Adrenal gland (tissue), 12 donors: Measurements from ENCODE around the gene UCP2. TPM values are rescaled to one million over a fixed set of nuclear protein-coding genes. Genes with fewer than 3 reads are reported as not detected.

Experiments used
- DNase-seq, 7 donors: peaks; one replicate each; pipeline ENCODE4 v3.0.0-alpha.2; 2019 to 2020
- H3K27ac ChIP-seq, 5 donors: fragments of 200-600 bp; sonication (generic) in 4 of 5; 1 replicate in 3 of 5; 2 replicates in 2 of 5; pipeline versions ENCODE4 v1.5.1 to v1.8.0; 2016 to 2020; ENCODE audit warnings: mild to moderate bottlenecking in 1 of 5
- H3K27me3 ChIP-seq: fragments of 200-600 bp; 2 replicates; pipeline ENCODE4 v1.8.0; 2021
- H3K36me3 ChIP-seq, 2 donors: fragments of 200-600 bp; replicated peaks in 1 of 2; 1 replicate in 1 of 2; 2 replicates in 1 of 2; pipeline versions ENCODE4 v1.5.1 to v1.8.0; 2018 to 2022
- H3K4me1 ChIP-seq, 2 donors: fragments of 200-600 bp; replicated peaks in 1 of 2; 1 replicate in 1 of 2; 2 replicates in 1 of 2; pipeline versions ENCODE4 v1.5.1 to v1.8.0; 2018 to 2021
- H3K4me3 ChIP-seq, 4 donors: fragments of 200-600 bp; sonication (generic) in 3 of 4; one replicate each; pipeline ENCODE4 v1.5.1; 2016 to 2018
- H3K9me3 ChIP-seq, 3 donors: fragments of 200-600 bp; sonication (generic) in 1 of 3; replicated peaks in 1 of 3; 1 replicate in 2 of 3; 2 replicates in 1 of 3; pipeline versions ENCODE4 v1.5.1 to v1.8.0; 2016 to 2021
- POLR2A ChIP-seq, 2 donors: fragments of 450-650 bp; IDR thresholded peaks; one replicate each; pipeline ENCODE4 v1.6.1; 2017; ENCODE audit warnings: antibody characterized with exemption in 2 of 2, mild to moderate bottlenecking in 2 of 2, moderate library complexity in 1 of 2
- WGBS, 4 donors: extraction: QIAGEN DNeasy Blood & Tissue Kit in 2 of 4; methylation state at CpG; one replicate each; pipeline versions ENCODE4 v1.1.5 to v1.1.7; 2013 to 2017; 5-methylcytosine and 5-hydroxymethylcytosine counted together
- intact Hi-C, 2 donors: fragments of 100-400 bp; cut with DNase I; formaldehyde crosslinking; loops; one replicate each; pipeline versions ENCODE4 v1.14.1 to v1.15.0; 2022 to 2023
- polyA plus RNA-seq, 3 donors: library from polyadenylated mRNA; stranded (reverse); fragments of 200-250 nt in 2 of 3; fragments of 350-450 nt in 1 of 3; fragmentation: Illumina TruSeq in 1 of 3; extraction: RNeasy Lipid Tissue Mini Kit (QIAGEN cat#74804) in 1 of 3; gene quantifications; one replicate each; pipeline ENCODE4 v1.2.3, GENCODE V29; 2013 to 2014
- total RNA-seq, 9 donors: library from RNA; depleted of rRNA in 4 of 9; stranded (reverse); fragments of >200 nt in 4 of 9; fragments of 120-200 nt in 1 of 9; fragmentation: NEBNext Ultra II Directional in 1 of 9; extraction: Animal tissue kit (Norgen Biotek cat#: 25700) in 1 of 9; gene quantifications; one replicate each; pipeline versions ENCODE4 v1.1.0 to v1.2.4, GENCODE V29; 2013 to 2023
- TF ChIP-seq, protein P1 (sequence below), 6 experiments: fragments of 450-650 bp in 4 of 6; fragments of 200-600 bp in 2 of 6; sonication (generic) in 1 of 6; IDR thresholded peaks; 1 replicate in 5 of 6; 2 replicates in 1 of 6; pipeline versions ENCODE4 v1.5.1 to v1.8.0; 2016 to 2021; ENCODE audit warnings: antibody characterized with exemption in 6 of 6, mild to moderate bottlenecking in 2 of 6, moderate library complexity in 1 of 6
- donor health status: healthy with polysubstance abuse.
- donor health status: Bipolar disorder and iron deficiency.
- donor health status: DM: yes; HTN: yes; CAD: no.
- donor health status: DM: no; HTN: no; CAD: no.
- donor health status: DM: no; HTN: no; CAD: no.
- donor health status: DM: yes; HTN: yes; CAD: no.

UCP2 gene
- total and polyA plus RNA-seq, 12 donors, result 12.4 to 117 (median 40.9) TPM

DNA sequence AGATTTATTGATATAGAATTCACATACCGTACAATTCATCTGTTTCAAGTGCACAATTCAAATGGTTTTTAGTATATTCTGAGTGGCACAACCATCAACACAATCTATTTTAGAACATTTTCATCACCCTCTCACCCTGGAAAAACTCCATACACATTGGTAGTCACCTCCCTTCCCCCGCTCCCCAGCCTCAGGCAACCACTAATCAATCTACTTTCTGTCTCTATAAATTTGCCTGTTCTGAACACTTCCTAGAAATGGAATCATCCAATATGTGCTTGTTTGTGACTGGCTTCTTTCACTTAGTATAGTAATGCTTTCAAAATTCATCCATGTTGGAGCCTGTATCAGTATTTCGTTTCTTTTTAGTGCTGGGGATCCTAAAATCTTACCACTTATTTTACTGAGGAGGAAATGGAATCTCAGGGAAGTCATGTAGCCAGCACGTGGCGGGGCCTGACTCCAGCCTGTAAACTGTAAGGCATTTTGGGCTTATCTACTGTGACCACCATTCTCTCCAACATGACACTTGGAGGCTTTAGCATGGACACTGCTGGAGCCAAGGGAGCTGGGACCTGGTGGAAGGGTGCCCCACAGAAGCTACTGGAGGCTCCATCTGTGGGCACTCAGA, 27.1 kb upstream of the UCP2 start:
- 89 to 97% (median 92%) methylated on average over 5 of the region's 5 CpGs for WGBS, 4 donors
- peaks cover 0 to 4% of the 10 kb centered on the region in 2 donors for H3K4me1 ChIP-seq
- no peak for DNase-seq
- H3K27ac ChIP-seq, result no peak overlapping the region
- intact Hi-C loops, result no loop called here
- no peaks in the 10 kb centered on the region for H3K27me3 ChIP-seq
- H3K36me3 ChIP-seq, result no peaks in the 10 kb centered on the region
- no peak overlapping the region for H3K4me3 ChIP-seq
- no peak for TF ChIP-seq POLR2A (IDR thresholded peaks at IDR 0.05)
- TF ChIP-seq, protein P1, sequence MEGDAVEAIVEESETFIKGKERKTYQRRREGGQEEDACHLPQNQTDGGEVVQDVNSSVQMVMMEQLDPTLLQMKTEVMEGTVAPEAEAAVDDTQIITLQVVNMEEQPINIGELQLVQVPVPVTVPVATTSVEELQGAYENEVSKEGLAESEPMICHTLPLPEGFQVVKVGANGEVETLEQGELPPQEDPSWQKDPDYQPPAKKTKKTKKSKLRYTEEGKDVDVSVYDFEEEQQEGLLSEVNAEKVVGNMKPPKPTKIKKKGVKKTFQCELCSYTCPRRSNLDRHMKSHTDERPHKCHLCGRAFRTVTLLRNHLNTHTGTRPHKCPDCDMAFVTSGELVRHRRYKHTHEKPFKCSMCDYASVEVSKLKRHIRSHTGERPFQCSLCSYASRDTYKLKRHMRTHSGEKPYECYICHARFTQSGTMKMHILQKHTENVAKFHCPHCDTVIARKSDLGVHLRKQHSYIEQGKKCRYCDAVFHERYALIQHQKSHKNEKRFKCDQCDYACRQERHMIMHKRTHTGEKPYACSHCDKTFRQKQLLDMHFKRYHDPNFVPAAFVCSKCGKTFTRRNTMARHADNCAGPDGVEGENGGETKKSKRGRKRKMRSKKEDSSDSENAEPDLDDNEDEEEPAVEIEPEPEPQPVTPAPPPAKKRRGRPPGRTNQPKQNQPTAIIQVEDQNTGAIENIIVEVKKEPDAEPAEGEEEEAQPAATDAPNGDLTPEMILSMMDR (IDR thresholded peaks at IDR 0.05), result no peak
- H3K9me3 ChIP-seq, result no peaks in the 10 kb centered on the region

DNA sequence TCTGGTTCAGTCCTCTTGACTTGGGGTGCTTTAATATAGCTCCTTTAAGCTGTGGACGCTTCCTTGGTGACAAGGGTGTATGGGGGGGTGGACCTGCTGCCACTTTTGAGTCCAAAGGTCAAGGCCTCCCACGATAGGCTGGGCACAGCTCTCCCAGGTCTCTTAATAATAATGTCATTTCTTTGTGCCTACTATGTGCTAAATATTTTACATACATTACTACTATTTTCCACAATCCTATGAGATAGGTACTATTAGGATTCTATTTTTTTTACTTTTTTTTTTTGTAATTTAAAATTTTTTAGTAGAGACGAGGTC, 26.5 kb upstream of the UCP2 start:
- WGBS, 4 donors, result 78 to 83% (median 81%) methylated on average over 3 of the region's 3 CpGs
- Histone ChIP-seq H3K4me1 (peaks cover 0 to 4% of the 10 kb centered on the region in 2 donors), H3K9me3 (no peaks in the 10 kb centered on the region), H3K36me3 (no peaks in the 10 kb centered on the region), H3K27me3 (no peaks in the 10 kb centered on the region), H3K4me3 (no peak overlapping the region), H3K27ac (no peak overlapping the region)
- TF ChIP-seq, protein P1 (IDR thresholded peaks at IDR 0.05), result no peak
- TF ChIP-seq POLR2A (IDR thresholded peaks at IDR 0.05), result no peak
- DNase-seq, result no peak
- intact Hi-C loops, result no loop called here

DNA sequence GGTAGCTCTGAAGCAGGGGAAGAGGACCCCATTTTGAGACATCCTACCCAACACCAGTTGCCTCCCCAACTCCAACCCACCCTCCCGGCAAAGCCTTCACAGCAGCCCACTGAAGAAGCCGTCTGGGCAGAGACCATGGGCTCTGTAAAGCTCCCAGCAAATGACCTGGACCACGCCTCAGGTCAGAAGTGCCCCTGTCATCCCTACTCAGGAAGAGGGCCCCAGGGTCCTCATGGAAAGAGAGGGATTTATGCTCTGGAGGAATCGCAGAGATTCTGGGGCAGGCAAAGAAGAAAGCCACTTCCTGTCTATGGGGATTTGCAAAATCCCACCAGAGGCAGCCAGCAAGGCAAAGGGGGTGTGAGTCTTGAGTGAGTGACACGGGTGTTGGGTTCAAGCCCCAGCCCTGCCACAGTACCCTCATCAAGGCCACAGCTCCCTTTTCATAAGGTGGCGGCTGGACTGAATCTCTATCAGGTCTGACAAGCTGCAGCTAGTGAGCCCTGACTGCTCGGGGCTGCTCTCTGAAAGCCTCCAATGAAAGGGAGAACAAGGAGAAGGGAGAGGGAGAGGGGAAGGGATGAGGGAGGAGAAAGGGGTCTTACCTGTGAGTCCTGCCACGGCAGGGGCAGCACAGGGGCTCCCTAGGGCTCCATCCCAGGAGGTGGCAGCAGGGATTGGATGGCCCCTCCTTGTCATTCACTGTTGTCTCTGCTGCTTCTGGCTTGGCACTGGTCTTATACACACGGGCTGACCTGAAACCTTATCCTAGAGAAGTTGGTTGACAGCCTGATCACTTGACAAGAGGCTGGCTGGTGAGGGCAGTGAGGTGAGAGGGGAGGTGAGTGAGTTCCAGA, 26.0 kb upstream of the UCP2 start, which contains the start of gene UCP3:
Gene UCP3 (minus strand): TSS at position 713 of the 857 bp plus-strand sequence. CDS start 2,043 bp downstream, outside the sequence.
- no peak for DNase-seq

More for the DNA sequence above, 26.0 kb upstream of the UCP2 start, which contains the start of gene UCP3:
- TF ChIP-seq, protein P1 (IDR thresholded peaks at IDR 0.05), result no peak
- TF ChIP-seq POLR2A (IDR thresholded peaks at IDR 0.05), result no peak
- intact Hi-C loops, result no loop called here
- Histone ChIP-seq H3K27ac (no peak within 1 kb of the TSS), H3K9me3 (no peaks in the 10 kb centered on the region), H3K4me1 (peaks cover 0 to 4% of the 10 kb centered on the region in 2 donors), H3K27me3 (no peaks in the 10 kb centered on the region), H3K36me3 (no peaks in the 10 kb centered on the region), H3K4me3 (no peak within 1 kb of the TSS)
- 73 to 82% (median 79%) methylated on average over 6 to 9 of the region's 9 CpGs for WGBS, 4 donors
